Common myeloid progenitor, CD34-positive (primary cell): ENCODE results near the gene TUFT1.

ENCODE experiments used
- CTCF ChIA-PET: fragments of 350-600 bp; sonication (Branson Sonifier 250); formaldehyde crosslinking; loops from one replicate; lab custom pipeline; 2021; ENCODE audit warnings: antibody characterized with exemption; lab: Charles Lee
- POLR2A ChIA-PET: fragments of 350-600 bp; sonication (Branson Sonifier 250); formaldehyde crosslinking; loops from one replicate; lab custom pipeline; 2021; ENCODE audit warnings: antibody characterized with exemption; lab: Charles Lee
- DNase-seq, 3 donors: peaks; one replicate each; pipeline versions ENCODE4 v3.0.0 to v3.0.0-alpha.2; 2013
- H3K27ac ChIP-seq, 2 experiments: 1 replicate in 1 of 2; 2 replicates in 1 of 2; pipeline ENCODE4 v1.7.0; 2013; ENCODE audit warnings: inconsistent platforms in 2 of 2, low read length in 2 of 2, mild to moderate bottlenecking in 2 of 2, low read depth in 1 of 2, moderate library complexity in 1 of 2; ENCODE audit not compliant: severe bottlenecking in 2 of 2, insufficient read depth in 1 of 2, poor library complexity in 1 of 2
- H3K27me3 ChIP-seq, 5 experiments: replicated peaks in 2 of 5; 1 replicate in 3 of 5; 2 replicates in 2 of 5; pipeline versions ENCODE4 v1.6.1 to v1.7.0; 2013; ENCODE audit warnings: low read length in 4 of 5, mild to moderate bottlenecking in 2 of 5, moderate library complexity in 2 of 5, inconsistent platforms in 1 of 5; ENCODE audit not compliant: insufficient read depth in 5 of 5, control insufficient read depth in 4 of 5
- H3K36me3 ChIP-seq, 4 experiments: 1 replicate in 2 of 4; 2 replicates in 2 of 4; pipeline versions ENCODE4 v1.6.1 to v1.7.0; 2013; ENCODE audit warnings: low read length in 3 of 4, control low read depth in 1 of 4, mild to moderate bottlenecking in 1 of 4; ENCODE audit not compliant: control insufficient read depth in 4 of 4, insufficient read depth in 4 of 4
- H3K4me1 ChIP-seq, 4 experiments: 1 replicate in 3 of 4; 2 replicates in 1 of 4; pipeline versions ENCODE4 v1.6.1 to v1.7.1; 2013; ENCODE audit warnings: low read length in 3 of 4, mild to moderate bottlenecking in 3 of 4, control low read depth in 1 of 4, inconsistent platforms in 1 of 4, moderate library complexity in 1 of 4; ENCODE audit not compliant: control insufficient read depth in 4 of 4, insufficient read depth in 4 of 4; ENCODE audit errors: control extremely low read depth in 1 of 4
- H3K4me3 ChIP-seq, 7 experiments: 1 replicate in 4 of 7; 2 replicates in 3 of 7; pipeline versions ENCODE4 v1.5.1 to v1.7.0; 2013; ENCODE audit warnings: mild to moderate bottlenecking in 7 of 7, low read length in 6 of 7, moderate library complexity in 6 of 7, inconsistent platforms in 2 of 7, low read depth in 2 of 7, control low read depth in 1 of 7; ENCODE audit not compliant: insufficient read depth in 4 of 7, control insufficient read depth in 1 of 7; ENCODE audit errors: extremely low read depth in 1 of 7
- H3K9me3 ChIP-seq, 5 experiments: 1 replicate in 4 of 5; 2 replicates in 1 of 5; pipeline versions ENCODE4 v1.6.1 to v1.7.1; 2013; ENCODE audit warnings: low read length in 4 of 5, mild to moderate bottlenecking in 2 of 5, inconsistent platforms in 1 of 5, low read depth in 1 of 5, moderate library complexity in 1 of 5; ENCODE audit not compliant: control insufficient read depth in 4 of 5, insufficient read depth in 2 of 5; ENCODE audit errors: control extremely low read depth in 1 of 5
- WGBS: methylation state at CpG from one replicate; pipeline ENCODE4 v1.1.5; 2013; ENCODE audit not compliant: insufficient coverage; 5-methylcytosine and 5-hydroxymethylcytosine counted together

Gene TUFT1

DNA sequence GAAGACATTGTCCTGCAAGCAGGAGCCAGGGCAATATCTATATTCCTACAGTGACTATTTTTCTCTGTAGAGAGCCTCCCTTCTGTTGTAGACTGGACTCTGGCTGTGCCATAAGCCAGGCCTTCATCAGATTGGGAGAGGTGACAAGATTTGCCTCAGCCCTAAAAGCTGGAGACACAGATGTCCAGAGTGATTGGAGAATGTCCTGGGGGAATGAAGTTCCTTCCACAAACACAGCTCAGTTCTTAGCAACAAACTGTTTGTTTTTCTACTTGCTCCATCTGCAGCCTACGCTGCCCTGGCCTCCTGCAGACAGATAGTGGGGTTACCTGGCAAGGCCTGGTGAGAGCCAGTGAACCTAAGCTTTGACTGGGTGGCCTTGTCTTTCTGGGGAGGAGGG, 41.8 kb downstream of the TUFT1 start:
- no peaks in the 10 kb centered on the region for H3K36me3 ChIP-seq
- no peaks in the 10 kb centered on the region for H3K9me3 ChIP-seq
- ChIA-PET CTCF (no interaction called here), POLR2A (no interaction called here)
- no peak overlapping the region for H3K4me3 ChIP-seq
- DNase-seq: no peak
- WGBS: 80% methylated on average over 1 of the region's 1 CpG
- no peaks in the 10 kb centered on the region for H3K27me3 ChIP-seq
- no peak overlapping the region for H3K27ac ChIP-seq
- H3K4me1 ChIP-seq: peaks cover 0 to 11% (median 6%) of the 10 kb centered on the region in 4 experiments

DNA sequence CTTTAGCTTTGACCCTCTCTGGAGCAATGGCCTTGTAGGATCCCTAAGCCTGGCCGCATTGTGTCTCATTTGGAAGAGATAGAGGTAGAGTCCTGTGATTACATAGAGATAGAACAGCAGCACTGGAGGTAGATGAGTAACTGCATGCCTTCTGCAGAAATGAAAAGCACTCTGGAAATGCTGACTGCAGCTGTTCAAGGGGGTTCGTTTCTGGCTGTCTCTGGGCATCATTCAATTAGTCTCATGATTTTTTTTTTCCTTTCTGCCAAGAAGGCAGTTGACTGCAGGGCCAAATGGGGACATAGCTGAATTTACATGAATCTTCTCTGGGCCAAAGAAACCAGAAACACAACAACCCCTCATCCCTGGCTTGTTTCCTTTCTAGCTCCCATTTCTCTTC, 43.7 kb downstream of the TUFT1 start:
- ChIA-PET POLR2A (interaction anchor here (0.5 kb wide), 1 partner anchor 168 kb away, joined by 3 read pairs; no protein-coding TSS in a partner anchor), CTCF (interaction anchor here (1.5 kb wide), 1 partner anchor 10 kb away, joined by 4 read pairs; no protein-coding TSS in a partner anchor)
- Histone ChIP-seq H3K9me3 (no peaks in the 10 kb centered on the region), H3K36me3 (no peaks in the 10 kb centered on the region), H3K4me1 (peaks cover 0 to 11% (median 6%) of the 10 kb centered on the region in 4 experiments), H3K27ac (no peak overlapping the region), H3K4me3 (no peak overlapping the region), H3K27me3 (no peaks in the 10 kb centered on the region)
- no peak for DNase-seq
- WGBS: 96% methylated on average over 2 of the region's 2 CpGs

DNA sequence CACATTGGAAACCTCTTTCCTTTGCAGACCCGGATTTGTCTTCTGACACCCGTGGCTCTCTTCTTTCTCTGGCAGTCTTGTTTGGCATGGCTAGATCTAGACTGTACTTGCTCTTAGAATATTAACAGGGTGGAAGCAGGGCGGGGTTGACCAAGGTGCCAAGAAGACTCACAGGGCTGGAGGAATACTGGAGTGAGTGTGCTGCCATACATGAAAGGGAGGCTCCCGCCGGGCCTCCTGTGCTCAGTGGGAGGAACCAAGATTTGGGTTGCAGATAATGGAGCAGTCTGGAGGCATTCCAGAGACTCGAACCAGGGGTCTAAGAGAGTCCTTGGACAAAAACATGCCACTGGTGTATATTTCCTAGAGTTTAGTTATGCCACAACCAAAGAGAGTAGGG, 44.2 kb downstream of the TUFT1 start:
- ChIA-PET POLR2A (interaction anchor here (0.5 kb wide), 1 partner anchor 169 kb away, joined by 3 read pairs; no protein-coding TSS in a partner anchor), CTCF (interaction anchor here (1.9 kb wide), 1 partner anchor 13 kb away, joined by 5 read pairs; no protein-coding TSS in a partner anchor)
- Histone ChIP-seq H3K9me3 (no peaks in the 10 kb centered on the region), H3K27me3 (no peaks in the 10 kb centered on the region), H3K4me1 (peaks cover 0 to 11% (median 6%) of the 10 kb centered on the region in 4 experiments), H3K27ac (no peak overlapping the region), H3K36me3 (no peaks in the 10 kb centered on the region), H3K4me3 (no peak overlapping the region)
- whole genome bisulfite sequencing: 96% methylated on average over 5 of the region's 6 CpGs
- DNase-seq: no peak

DNA sequence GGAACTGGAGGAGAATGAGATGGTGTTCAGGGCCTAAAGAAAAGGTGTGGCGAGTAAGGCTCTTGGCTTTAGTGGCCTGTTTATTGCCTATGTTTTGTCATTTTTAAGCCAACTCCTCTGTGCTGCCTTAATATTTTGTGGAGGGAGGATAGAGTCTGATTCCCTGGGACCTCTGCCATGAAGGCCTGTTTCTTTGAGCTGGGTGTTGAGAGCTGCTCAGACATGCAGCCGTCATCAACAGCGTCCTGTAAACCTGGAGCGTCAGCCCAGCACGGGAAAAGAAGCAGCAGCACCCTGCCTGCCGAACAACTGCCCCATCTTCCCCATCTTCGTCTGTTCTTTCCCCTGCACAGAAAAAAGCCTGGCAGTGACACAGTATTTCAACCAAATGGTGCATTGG, 44.7 kb downstream of the TUFT1 start:
- Histone ChIP-seq H3K4me1 (peaks cover 0 to 11% (median 6%) of the 10 kb centered on the region in 4 experiments), H3K36me3 (no peaks in the 10 kb centered on the region), H3K27ac (no peak overlapping the region), H3K27me3 (no peaks in the 10 kb centered on the region), H3K9me3 (no peaks in the 10 kb centered on the region), H3K4me3 (no peak overlapping the region)
- DNase-seq: no peak
- CTCF ChIA-PET: interaction anchor here (1.4 to 1.9 kb wide), 2 partner anchors 10 to 12 kb away, joined by 5 to 6 read pairs; no protein-coding TSS in a partner anchor
- WGBS: 92% methylated on average over 7 of the region's 7 CpGs
- POLR2A ChIA-PET: no interaction called here

DNA sequence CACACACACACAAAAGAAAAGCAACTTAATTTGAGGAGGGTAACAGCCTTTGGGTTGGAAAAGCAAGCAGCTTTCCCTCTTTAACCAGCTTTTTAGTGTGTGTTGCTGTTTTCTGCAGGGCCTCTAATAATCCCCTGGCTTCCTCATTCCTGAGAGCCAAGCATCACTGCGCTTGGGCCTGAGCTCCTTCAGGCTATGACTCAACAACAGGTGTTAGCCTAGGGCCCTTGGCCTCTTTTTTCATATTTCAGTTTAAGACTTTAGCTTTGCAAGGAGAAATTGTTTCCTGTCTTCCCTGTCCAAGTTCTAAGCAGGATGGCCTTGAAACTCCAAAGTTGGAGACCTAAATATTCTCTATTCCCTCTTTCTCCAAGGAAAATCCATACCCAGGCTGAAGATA, 45.5 kb downstream of the TUFT1 start:
- CTCF ChIA-PET: interaction anchor here (1.4 to 1.9 kb wide), 2 partner anchors 9 to 11 kb away, joined by 5 to 6 read pairs; no protein-coding TSS in a partner anchor
- Histone ChIP-seq H3K27ac (no peak overlapping the region), H3K4me1 (peaks cover 0 to 11% (median 6%) of the 10 kb centered on the region in 4 experiments), H3K27me3 (no peaks in the 10 kb centered on the region), H3K9me3 (peaks cover 0 to 1% (median 0%) of the 10 kb centered on the region in 5 experiments), H3K36me3 (no peaks in the 10 kb centered on the region), H3K4me3 (no peak overlapping the region)
- WGBS: 50% methylated on average over 1 of the region's 1 CpG
- DNase-seq: peak; percentile 29 to 78 (median 72)
- POLR2A ChIA-PET: interaction anchor here (0.7 kb wide), 1 partner anchor 13 kb away, joined by 3 read pairs; no protein-coding TSS in a partner anchor

DNA sequence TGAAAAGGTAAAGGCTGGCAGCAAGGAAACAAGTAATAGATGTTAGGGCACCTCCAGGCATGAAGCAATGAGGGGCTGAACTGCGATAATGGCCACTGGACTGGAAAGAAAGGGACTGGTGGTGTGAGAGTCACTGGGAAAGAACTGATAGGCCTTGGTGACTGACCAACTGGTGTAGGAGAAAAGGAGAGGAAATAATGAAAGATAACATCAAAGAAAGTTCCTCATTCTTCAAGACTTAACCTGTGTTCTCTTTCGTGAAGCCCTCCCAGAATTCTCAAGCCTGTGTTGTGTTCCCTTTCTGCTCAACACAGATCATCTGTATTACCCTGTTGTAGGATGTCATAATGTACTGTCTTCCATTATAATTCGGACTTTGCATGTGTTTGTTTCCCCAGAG, 50.9 kb downstream of the TUFT1 start:
- peaks cover 0 to 14% (median 6%) of the 10 kb centered on the region in 4 experiments for H3K4me1 ChIP-seq
- POLR2A ChIA-PET: no interaction called here
- CTCF ChIA-PET: interaction anchor here (0.8 to 1.0 kb wide), 2 partner anchors 27 to 144 kb away, joined by 3 read pairs; no protein-coding TSS in a partner anchor
- no peaks in the 10 kb centered on the region for H3K27me3 ChIP-seq
- no peak overlapping the region for H3K4me3 ChIP-seq
- no peak overlapping the region for H3K27ac ChIP-seq
- H3K9me3 ChIP-seq: peaks cover 0 to 8% (median 5%) of the 10 kb centered on the region in 5 experiments
- H3K36me3 ChIP-seq: no peaks in the 10 kb centered on the region
- no peak for DNase-seq
- WGBS: 72% methylated on average over 3 of the region's 3 CpGs

DNA sequence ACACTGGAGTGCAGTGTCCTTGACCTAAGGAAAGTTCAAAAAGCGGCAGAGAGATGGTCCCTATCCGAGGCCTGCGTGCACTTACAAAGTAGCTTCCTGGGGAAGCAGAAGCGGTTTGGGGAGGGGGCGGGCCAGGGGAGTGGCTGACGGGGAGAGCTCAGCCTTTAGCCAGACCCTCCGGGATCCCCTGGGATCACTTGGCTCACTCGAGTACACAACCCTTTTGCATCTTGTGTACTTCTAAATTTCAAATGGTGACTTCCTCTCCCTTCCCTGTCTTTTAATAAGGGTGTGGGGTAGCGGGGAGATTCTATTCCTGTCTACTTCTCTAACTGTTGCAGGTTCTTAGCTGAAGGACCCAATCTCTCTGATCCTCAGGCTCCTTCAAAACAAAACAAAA, 53.6 kb downstream of the TUFT1 start:
- Histone ChIP-seq H3K4me1 (peaks cover 0 to 10% (median 5%) of the 10 kb centered on the region in 4 experiments), H3K36me3 (no peaks in the 10 kb centered on the region), H3K9me3 (peaks cover 0 to 8% (median 5%) of the 10 kb centered on the region in 5 experiments), H3K27me3 (no peaks in the 10 kb centered on the region), H3K4me3 (peak overlapping the region in 5 of 7 experiments; percentile 49 to 71 (median 68)), H3K27ac (no peak overlapping the region)
- ChIA-PET POLR2A (interaction anchor here (0.6 kb wide), 1 partner anchor 293 kb away, joined by 5 read pairs; no protein-coding TSS in a partner anchor), CTCF (interaction anchor here (0.6 to 2.7 kb wide), 22 partner anchors 8 to 150 kb away, joined by 3 to 8 read pairs (median 4); partner anchors contain the start of genes SNX27 and TUFT1)
- 0% methylated on average over 2 of the region's 9 CpGs for WGBS
- DNase-seq: peak in 1 of 3 donors; percentile 62
